ENCODE results near the gene TNFAIP8.

GRCh38 chr5:119406551-119407110, 50.8 kb downstream of the TNFAIP8 start:
- TF ChIP-seq, protein P1, sequence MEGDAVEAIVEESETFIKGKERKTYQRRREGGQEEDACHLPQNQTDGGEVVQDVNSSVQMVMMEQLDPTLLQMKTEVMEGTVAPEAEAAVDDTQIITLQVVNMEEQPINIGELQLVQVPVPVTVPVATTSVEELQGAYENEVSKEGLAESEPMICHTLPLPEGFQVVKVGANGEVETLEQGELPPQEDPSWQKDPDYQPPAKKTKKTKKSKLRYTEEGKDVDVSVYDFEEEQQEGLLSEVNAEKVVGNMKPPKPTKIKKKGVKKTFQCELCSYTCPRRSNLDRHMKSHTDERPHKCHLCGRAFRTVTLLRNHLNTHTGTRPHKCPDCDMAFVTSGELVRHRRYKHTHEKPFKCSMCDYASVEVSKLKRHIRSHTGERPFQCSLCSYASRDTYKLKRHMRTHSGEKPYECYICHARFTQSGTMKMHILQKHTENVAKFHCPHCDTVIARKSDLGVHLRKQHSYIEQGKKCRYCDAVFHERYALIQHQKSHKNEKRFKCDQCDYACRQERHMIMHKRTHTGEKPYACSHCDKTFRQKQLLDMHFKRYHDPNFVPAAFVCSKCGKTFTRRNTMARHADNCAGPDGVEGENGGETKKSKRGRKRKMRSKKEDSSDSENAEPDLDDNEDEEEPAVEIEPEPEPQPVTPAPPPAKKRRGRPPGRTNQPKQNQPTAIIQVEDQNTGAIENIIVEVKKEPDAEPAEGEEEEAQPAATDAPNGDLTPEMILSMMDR (IDR thresholded peaks at IDR 0.05; ENCODE audit: low read depth, low read length), result no peak
- no peak for TF ChIP-seq EZH2phosphoT487 (IDR thresholded peaks at IDR 0.05; ENCODE audit: low read depth)

All from OCI-LY3 (cell line).